ENCODE results near the gene PTGES3L.
"Not testable (repeated sequence)": the region's sequence is repeated elsewhere in the genome, so short reads cannot be mapped to it uniquely, and the experiment has no call there.

PTGES3L gene

GRCh38 chr17:42989726-42990652 is 10.1 kb upstream of the PTGES3L start:
- DNase-seq, result no peak
- in situ Hi-C loops (cut with HindIII; ENCODE audit: low pct_ligation_motif_present, low pct_unique_long_range_greater_than_20kb, low sequenced_read_pairs), result no loop called here

- DNase-seq, result no peak
- in situ Hi-C loops (cut with HindIII; ENCODE audit: low pct_ligation_motif_present, low pct_unique_long_range_greater_than_20kb, low sequenced_read_pairs), result no loop called here
These were observed 9.3 kb upstream of the PTGES3L start for GRCh38 chr17:42989141-42989540.

GRCh38 chr17:42985225-42985624 is 5.3 kb upstream of the PTGES3L start:
- in situ Hi-C loops (cut with HindIII; ENCODE audit: low pct_ligation_motif_present, low pct_unique_long_range_greater_than_20kb, low sequenced_read_pairs), result no loop called here
- DNase-seq, result no peak

GRCh38 chr17:42982266-42982665 is 2.4 kb upstream of the PTGES3L start:
- in situ Hi-C loops (cut with HindIII; ENCODE audit: low pct_ligation_motif_present, low pct_unique_long_range_greater_than_20kb, low sequenced_read_pairs), result no loop called here

GRCh38 chr17:42980766-42981397 is 1.0 kb upstream of the PTGES3L start:
- in situ Hi-C loops (cut with HindIII; ENCODE audit: low pct_ligation_motif_present, low pct_unique_long_range_greater_than_20kb, low sequenced_read_pairs), result no loop called here
- DNase-seq, result peak; percentile 63

More at GRCh38 chr17:42982266-42982665, 2.4 kb upstream of the PTGES3L start:
- no peak for DNase-seq

- peak; percentile 93 for DNase-seq
- in situ Hi-C loops (cut with HindIII; ENCODE audit: low pct_ligation_motif_present, low pct_unique_long_range_greater_than_20kb, low sequenced_read_pairs), result no loop called here
These were observed 440 bp upstream of the PTGES3L start, which contains the start of gene RUNDC1 for GRCh38 chr17:42980274-42980765. Gene RUNDC1, plus strand, starts transcription at chr17:42980565. Its CDS starts 12 bp downstream, at chr17:42980577.

- in situ Hi-C loops (cut with HindIII; ENCODE audit: low pct_ligation_motif_present, low pct_unique_long_range_greater_than_20kb, low sequenced_read_pairs); DNase-seq: not testable (repeated sequence)
These were observed 4.2 kb downstream of the PTGES3L start for GRCh38 chr17:42975701-42976100.

GRCh38 chr17:42975265-42975664 is 4.6 kb downstream of the PTGES3L start:
- in situ Hi-C loops (cut with HindIII; ENCODE audit: low pct_ligation_motif_present, low pct_unique_long_range_greater_than_20kb, low sequenced_read_pairs), result no loop called here
- no peak for DNase-seq

GRCh38 chr17:42973323-42973722 is 6.6 kb downstream of the PTGES3L start:
- DNase-seq; in situ Hi-C loops (cut with HindIII; ENCODE audit: low pct_ligation_motif_present, low pct_unique_long_range_greater_than_20kb, low sequenced_read_pairs): not testable (repeated sequence)

- no peak for DNase-seq
- in situ Hi-C loops (cut with HindIII; ENCODE audit: low pct_ligation_motif_present, low pct_unique_long_range_greater_than_20kb, low sequenced_read_pairs), result no loop called here
These were observed 8.3 kb downstream of the PTGES3L start for GRCh38 chr17:42971589-42971988.

- DNase-seq, result no peak
- in situ Hi-C loops (cut with HindIII; ENCODE audit: low pct_ligation_motif_present, low pct_unique_long_range_greater_than_20kb, low sequenced_read_pairs), result no loop called here
These were observed 10.8 kb downstream of the PTGES3L start for GRCh38 chr17:42969001-42969581.

GRCh38 chr17:42967925-42968324 is 12.0 kb downstream of the PTGES3L start:
- in situ Hi-C loops (cut with HindIII; ENCODE audit: low pct_ligation_motif_present, low pct_unique_long_range_greater_than_20kb, low sequenced_read_pairs), result no loop called here
- DNase-seq, result no peak

GRCh38 chr17:42964161-42964932 is 15.5 kb downstream of the PTGES3L start, which contains the start of gene AARSD1:
Gene AARSD1, minus strand, starts transcription at chr17:42964454. Its CDS starts 14 bp downstream, at chr17:42964440.
- in situ Hi-C loops (cut with HindIII; ENCODE audit: low pct_ligation_motif_present, low pct_unique_long_range_greater_than_20kb, low sequenced_read_pairs), result no loop called here
- DNase-seq, result peak; percentile 95

- DNase-seq, result no peak
- in situ Hi-C loops (cut with HindIII; ENCODE audit: low pct_ligation_motif_present, low pct_unique_long_range_greater_than_20kb, low sequenced_read_pairs), result no loop called here
These were observed 26.2 kb downstream of the PTGES3L start for GRCh38 chr17:42953669-42954068.

- DNase-seq, result no peak
- in situ Hi-C loops (cut with HindIII; ENCODE audit: low pct_ligation_motif_present, low pct_unique_long_range_greater_than_20kb, low sequenced_read_pairs), result no loop called here
These were observed 29.7 kb downstream of the PTGES3L start for GRCh38 chr17:42950044-42950783.

GRCh38 chr17:42946812-42947211 is 33.1 kb downstream of the PTGES3L start:
- in situ Hi-C loops (cut with HindIII; ENCODE audit: low pct_ligation_motif_present, low pct_unique_long_range_greater_than_20kb, low sequenced_read_pairs), result loop anchor here (25.0 kb wide), 1 partner anchor 210 kb away; the partner anchor contains the start of gene EZH1
- no peak for DNase-seq

- in situ Hi-C loops (cut with HindIII; ENCODE audit: low pct_ligation_motif_present, low pct_unique_long_range_greater_than_20kb, low sequenced_read_pairs), result loop anchor here (25.0 kb wide), 1 partner anchor 207 kb away; the partner anchor contains the start of gene EZH1
- no peak for DNase-seq
These were observed 35.7 kb downstream of the PTGES3L start for GRCh38 chr17:42944211-42944610.
